HG03103 (cell line): Measurements from ENCODE around the gene HSFY1.
"Not testable (repeated sequence)": the region's sequence is repeated elsewhere in the genome, so short reads cannot be mapped to it uniquely, and the experiment has no call there.

Source experiments
- ATAC-seq: cut with Tn5 transposase; IDR thresholded peaks from one replicate; pipeline ENCODE4 v1.9.1; 2021; ENCODE audit warnings: low read depth; ENCODE audit not compliant: unreplicated experiment

HSFY1 gene, protein sequence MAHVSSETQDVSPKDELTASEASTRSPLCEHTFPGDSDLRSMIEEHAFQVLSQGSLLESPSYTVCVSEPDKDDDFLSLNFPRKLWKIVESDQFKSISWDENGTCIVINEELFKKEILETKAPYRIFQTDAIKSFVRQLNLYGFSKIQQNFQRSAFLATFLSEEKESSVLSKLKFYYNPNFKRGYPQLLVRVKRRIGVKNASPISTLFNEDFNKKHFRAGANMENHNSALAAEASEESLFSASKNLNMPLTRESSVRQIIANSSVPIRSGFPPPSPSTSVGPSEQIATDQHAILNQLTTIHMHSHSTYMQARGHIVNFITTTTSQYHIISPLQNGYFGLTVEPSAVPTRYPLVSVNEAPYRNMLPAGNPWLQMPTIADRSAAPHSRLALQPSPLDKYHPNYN

GRCh38 chrY:18546420-18546819 is at the start of gene HSFY1:
TSS of gene HSFY1 (plus strand) at chrY:18546720. CDS start at chrY:18546788, 68 bp downstream.
- ATAC-seq: not testable (repeated sequence)

- not testable (repeated sequence) for ATAC-seq
Observed at GRCh38 chrY:18504266-18504665, 42.3 kb upstream of the HSFY1 start.

DNA sequence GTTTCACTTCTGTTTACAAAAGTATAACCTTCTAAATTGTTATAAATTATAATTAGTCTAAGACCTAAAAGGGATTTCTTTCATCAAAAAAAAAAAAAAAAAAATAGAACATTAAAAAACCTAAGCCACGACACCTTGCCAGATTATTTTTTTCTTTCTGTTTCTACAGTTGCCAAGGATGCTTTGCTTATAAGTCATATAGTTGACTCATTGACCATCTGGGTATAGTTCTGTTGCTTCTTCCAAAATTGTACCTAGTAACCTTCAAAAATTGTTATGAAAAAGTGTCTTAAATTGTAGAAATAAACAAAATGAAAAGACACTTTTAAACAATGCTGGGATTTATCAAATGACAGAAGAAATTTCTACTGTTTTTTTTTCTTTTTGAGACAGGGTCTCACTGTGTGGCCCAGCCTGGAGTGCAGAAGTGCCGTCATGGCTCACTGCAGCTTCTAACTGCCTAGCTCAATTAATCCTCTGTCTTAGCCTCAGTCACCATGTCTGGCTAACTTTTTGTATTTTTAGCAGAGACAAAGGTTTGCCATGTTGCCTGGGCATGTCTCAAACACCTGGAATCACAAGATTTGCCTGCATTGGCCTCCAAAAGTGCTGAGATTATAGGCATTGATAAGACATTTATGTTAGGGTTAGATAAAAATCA is 15.4 kb upstream of the HSFY1 start:
- ATAC-seq: not testable (repeated sequence)

GRCh38 chrY:18538952-18539351 is 7.6 kb upstream of the HSFY1 start:
- ATAC-seq: not testable (repeated sequence)

DNA sequence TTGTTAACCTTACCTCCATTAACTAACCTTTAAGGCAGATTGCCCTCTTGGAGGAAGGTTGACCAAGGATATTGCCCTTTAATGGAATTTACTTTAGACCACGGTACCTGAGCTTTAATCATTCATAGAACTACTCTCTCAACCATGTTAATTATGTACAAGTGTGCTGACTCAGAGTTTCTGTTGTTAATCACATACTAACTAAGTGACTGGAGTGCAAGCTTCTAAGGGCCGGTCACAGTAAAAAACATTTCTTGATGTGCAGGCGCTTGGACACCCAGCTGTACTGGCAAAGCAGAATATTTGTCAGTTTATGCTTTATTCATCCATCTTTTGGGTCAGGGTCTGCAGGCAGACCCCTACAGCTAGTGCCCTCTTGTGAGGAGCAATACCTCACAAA is 6.6 kb downstream of the HSFY1 start:
- not testable (repeated sequence) for ATAC-seq

- ATAC-seq: not testable (repeated sequence)
Observed at GRCh38 chrY:18565915-18566314, 19.4 kb downstream of the HSFY1 start.
